ENCODE results near the gene DNAJC6. TPM values are rescaled to one million over a fixed set of nuclear protein-coding genes. Genes with fewer than 3 reads are reported as not detected.

Gene DNAJC6
- polyA plus RNA-seq, 1 of the 3 experiments (the other 2 are of a cell fraction): 1.9 TPM

DNA sequence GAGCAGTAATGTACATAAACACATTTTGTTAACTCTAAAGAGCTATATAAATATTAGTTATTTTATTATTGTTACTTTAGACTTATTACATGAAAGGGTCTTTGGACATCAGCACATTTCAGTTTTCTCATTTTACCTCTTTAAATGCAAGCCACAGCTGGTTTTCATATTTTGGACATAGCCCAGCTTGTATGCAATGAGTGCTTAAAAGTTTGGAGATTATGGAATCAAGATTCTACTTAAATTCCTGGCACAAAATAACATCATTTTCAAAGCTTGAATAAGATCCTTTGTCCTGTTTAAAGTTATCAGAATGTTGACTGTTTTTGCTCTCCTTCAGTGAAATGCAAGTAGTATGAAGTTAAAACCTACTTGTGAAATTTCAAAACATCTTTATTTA is 95.6 kb downstream of the DNAJC6 start:
- Histone ChIP-seq H3K79me2 (ENCODE audit: insufficient read depth) (no peaks in the 10 kb centered on the region), H3K36me3 (replicated peaks in 1 of 2; ENCODE audit: control insufficient read depth in 1 of 2, insufficient read depth in 2 of 2, low read length in 1 of 2) (peaks cover 0 to 24% of the 10 kb centered on the region in 2 experiments), H2AFZ (ENCODE audit: low read depth) (no peak overlapping the region), H3K4me1 (ENCODE audit: control insufficient read depth in 1 of 2, insufficient read depth in 2 of 2, low read depth in 1 of 2, low read length in 1 of 2) (no peaks in the 10 kb centered on the region), H4K20me1 (ENCODE audit: insufficient read depth) (no peaks in the 10 kb centered on the region), H3K4me2 (no peak overlapping the region), H3K4me3 (ENCODE audit: low read depth in 2 of 2, low read length in 1 of 2) (no peak overlapping the region), H3K9me2 (no peaks in the 10 kb centered on the region), H3F3A (replicated peaks; ENCODE audit: insufficient read depth) (no peaks in the 10 kb centered on the region), H3K9me3 (no peaks in the 10 kb centered on the region), H3K27ac (ENCODE audit: low read depth in 2 of 2, low read length in 1 of 2) (no peak overlapping the region), H3K9ac (no peak overlapping the region), H3K27me3 (ENCODE audit: insufficient read depth) (no peaks in the 10 kb centered on the region)
- DNase-seq: no peak
- no peak for TF ChIP-seq RFX5 (IDR thresholded peaks at IDR 0.05; ENCODE audit: low read length)
- TF ChIP-seq, protein P1, sequence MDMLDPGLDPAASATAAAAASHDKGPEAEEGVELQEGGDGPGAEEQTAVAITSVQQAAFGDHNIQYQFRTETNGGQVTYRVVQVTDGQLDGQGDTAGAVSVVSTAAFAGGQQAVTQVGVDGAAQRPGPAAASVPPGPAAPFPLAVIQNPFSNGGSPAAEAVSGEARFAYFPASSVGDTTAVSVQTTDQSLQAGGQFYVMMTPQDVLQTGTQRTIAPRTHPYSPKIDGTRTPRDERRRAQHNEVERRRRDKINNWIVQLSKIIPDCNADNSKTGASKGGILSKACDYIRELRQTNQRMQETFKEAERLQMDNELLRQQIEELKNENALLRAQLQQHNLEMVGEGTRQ (IDR thresholded peaks at IDR 0.05; ENCODE audit: borderline replicate concordance, low read depth, low read length): no peak
- ChIA-PET CTCF (interaction anchor here (1.1 kb wide), 1 partner anchor 10 kb away, joined by 3 read pairs; no protein-coding TSS in a partner anchor), POLR2A (no interaction called here)

DNA sequence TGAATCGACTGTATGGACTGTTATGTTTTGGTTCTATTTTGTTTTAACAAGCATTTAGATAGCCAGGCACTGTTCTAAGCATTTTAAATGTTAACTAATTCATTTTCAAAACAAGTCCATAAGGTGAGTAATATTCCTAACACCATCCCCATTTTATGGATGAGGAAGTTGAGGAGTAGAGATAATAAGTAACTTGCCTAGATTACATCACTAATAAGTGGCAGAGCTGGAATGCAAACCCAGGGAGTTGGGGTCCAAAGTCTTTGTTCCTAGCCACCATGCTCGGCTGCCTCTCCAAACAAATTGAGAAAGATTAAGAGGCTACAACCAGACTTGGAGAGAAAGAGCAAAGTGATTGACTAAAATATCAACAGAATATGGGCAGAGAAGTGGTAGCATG is 98.5 kb downstream of the DNAJC6 start:
- no peaks in the 10 kb centered on the region for H3F3A ChIP-seq (replicated peaks; ENCODE audit: insufficient read depth)
- no peak overlapping the region for H3K9ac ChIP-seq
- H3K27me3 ChIP-seq (ENCODE audit: insufficient read depth): no peaks in the 10 kb centered on the region
- no peaks in the 10 kb centered on the region for H3K4me1 ChIP-seq (ENCODE audit: control insufficient read depth in 1 of 2, insufficient read depth in 2 of 2, low read depth in 1 of 2, low read length in 1 of 2)
- TF ChIP-seq RCOR1 (IDR thresholded peaks at IDR 0.05; ENCODE audit: low read length) (no peak), NFIC (IDR thresholded peaks at IDR 0.05; ENCODE audit: borderline replicate concordance) (no peak), NRF1 (IDR thresholded peaks at IDR 0.05; ENCODE audit: low read depth, low read length) (no peak), RAD21 (IDR thresholded peaks at IDR 0.05; ENCODE audit: low read length) (no peak), EP300 (IDR thresholded peaks at IDR 0.05; ENCODE audit: borderline replicate concordance in 1 of 2, low read depth in 1 of 2, low read length in 1 of 2) (no peak)
- TF ChIP-seq, protein P2, sequence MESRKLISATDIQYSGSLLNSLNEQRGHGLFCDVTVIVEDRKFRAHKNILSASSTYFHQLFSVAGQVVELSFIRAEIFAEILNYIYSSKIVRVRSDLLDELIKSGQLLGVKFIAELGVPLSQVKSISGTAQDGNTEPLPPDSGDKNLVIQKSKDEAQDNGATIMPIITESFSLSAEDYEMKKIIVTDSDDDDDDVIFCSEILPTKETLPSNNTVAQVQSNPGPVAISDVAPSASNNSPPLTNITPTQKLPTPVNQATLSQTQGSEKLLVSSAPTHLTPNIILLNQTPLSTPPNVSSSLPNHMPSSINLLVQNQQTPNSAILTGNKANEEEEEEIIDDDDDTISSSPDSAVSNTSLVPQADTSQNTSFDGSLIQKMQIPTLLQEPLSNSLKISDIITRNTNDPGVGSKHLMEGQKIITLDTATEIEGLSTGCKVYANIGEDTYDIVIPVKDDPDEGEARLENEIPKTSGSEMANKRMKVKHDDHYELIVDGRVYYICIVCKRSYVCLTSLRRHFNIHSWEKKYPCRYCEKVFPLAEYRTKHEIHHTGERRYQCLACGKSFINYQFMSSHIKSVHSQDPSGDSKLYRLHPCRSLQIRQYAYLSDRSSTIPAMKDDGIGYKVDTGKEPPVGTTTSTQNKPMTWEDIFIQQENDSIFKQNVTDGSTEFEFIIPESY (IDR thresholded peaks at IDR 0.05; ENCODE audit: borderline replicate concordance, low read depth): no peak
- TF ChIP-seq, protein P3, sequence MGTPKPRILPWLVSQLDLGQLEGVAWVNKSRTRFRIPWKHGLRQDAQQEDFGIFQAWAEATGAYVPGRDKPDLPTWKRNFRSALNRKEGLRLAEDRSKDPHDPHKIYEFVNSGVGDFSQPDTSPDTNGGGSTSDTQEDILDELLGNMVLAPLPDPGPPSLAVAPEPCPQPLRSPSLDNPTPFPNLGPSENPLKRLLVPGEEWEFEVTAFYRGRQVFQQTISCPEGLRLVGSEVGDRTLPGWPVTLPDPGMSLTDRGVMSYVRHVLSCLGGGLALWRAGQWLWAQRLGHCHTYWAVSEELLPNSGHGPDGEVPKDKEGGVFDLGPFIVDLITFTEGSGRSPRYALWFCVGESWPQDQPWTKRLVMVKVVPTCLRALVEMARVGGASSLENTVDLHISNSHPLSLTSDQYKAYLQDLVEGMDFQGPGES (IDR thresholded peaks at IDR 0.05; ENCODE audit: low read depth, low read length): no peak
- no peaks in the 10 kb centered on the region for H4K20me1 ChIP-seq (ENCODE audit: insufficient read depth)
- H3K36me3 ChIP-seq (replicated peaks in 1 of 2; ENCODE audit: control insufficient read depth in 1 of 2, insufficient read depth in 2 of 2, low read length in 1 of 2): peaks cover 0 to 24% of the 10 kb centered on the region in 2 experiments
- DNase-seq: no peak
- ChIA-PET POLR2A (no interaction called here), CTCF (no interaction called here)
- H3K27ac ChIP-seq (ENCODE audit: low read depth in 2 of 2, low read length in 1 of 2): no peak overlapping the region
- H2AFZ ChIP-seq (ENCODE audit: low read depth): no peak overlapping the region
- no peak overlapping the region for H3K4me2 ChIP-seq
- H3K9me3 ChIP-seq: no peaks in the 10 kb centered on the region
- H3K9me2 ChIP-seq: no peaks in the 10 kb centered on the region
- H3K79me2 ChIP-seq (ENCODE audit: insufficient read depth): no peaks in the 10 kb centered on the region
- H3K4me3 ChIP-seq (ENCODE audit: low read depth in 2 of 2, low read length in 1 of 2): no peak overlapping the region
- 69% methylated on average over 2 of the region's 2 CpGs for WGBS (ENCODE audit: low lambda C conversion rate)
